RKO (cell line): ENCODE data around the gene PBX3.

Source experiments
- DNase-seq: peaks from one replicate; pipeline ENCODE4 v3.0.0-alpha.2; 2016; ENCODE audit warnings: low spot score

Gene PBX3

DNA sequence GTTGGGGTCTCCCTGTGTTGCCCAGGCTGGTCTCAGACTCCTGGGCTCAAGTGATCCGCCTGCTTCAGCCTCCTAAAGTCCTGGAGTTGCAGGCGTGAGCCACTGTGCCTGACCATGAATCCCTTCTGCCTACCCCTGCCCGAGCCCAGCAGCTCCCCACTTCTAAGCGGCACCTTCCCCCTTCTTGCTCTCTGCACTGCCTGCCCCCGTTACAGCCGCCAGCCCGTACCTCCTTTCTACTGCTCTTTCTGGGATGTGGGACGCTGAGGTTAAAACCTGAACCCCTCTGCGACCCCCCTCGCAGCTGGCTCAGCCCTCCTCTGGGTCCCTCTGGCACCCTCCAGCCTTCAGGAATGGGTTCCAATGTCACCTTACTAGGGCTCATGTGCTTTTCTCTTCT lies 249.6 kb downstream of the PBX3 start:
- DNase-seq = no peak

DNA sequence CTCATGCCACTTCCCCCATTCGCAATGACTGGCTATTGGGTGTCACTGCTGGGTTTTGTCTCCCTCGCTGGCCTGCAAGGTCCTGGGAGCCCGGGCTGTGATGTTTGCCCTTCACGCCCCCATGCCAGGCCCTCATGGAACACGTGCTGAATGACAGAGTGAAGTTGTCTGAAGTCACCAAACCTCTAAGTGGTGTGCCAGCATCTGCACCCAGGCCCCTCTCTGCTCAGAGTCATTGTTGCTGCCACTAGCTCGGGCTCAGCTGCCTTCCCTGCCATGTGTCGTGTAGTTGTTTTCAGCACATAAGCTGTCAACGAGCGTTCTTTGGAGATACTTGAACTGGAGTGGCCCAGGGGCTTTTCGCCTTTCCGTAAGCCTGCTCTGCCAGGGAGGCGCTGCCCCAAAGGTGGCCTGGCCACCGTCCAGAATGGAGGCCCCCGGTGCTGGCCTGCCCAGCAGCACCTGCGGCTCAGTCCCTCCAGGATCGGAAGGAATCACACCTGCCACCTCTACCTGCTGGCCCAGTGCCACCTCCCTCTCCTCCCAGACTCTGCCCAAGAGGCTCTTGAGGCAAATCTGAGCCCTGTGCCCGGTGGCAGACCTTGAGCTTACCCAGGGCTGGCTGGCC lies 250.1 kb downstream of the PBX3 start:
- DNase-seq = no peak

DNA sequence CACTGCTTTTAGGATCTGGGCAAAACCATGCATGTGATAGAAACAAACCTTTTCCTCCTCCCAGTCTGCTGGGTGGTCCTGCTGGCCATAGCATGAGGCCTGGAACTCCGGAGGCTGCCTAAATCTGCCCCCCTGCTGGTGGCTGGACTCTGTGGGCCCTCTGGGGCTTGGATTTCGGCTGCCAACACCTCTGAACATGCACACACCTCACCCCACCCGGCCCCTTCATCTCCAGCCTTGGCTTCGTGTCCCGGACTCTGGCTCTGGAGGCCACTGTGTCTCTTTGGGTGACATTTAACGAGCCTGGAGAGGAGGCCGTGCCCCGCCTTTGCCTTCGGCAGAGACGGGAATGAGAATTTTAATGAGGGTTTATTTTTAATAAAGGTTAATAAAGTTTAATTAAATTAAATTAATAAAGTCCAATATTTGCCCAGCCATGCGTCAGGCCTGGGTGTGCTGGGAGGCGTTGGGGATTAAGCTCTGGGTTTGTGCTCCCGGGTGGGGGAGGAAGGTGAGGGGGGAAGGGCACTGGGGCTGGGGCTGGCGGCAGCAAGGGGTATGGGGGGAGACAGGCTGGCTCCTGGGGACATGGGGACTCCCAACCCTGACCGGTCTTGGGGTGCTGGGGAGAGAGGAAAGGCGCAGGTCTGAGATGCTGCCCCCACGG lies 251.8 kb downstream of the PBX3 start:
- DNase-seq = no peak

- no peak for DNase-seq
Measured at GRCh38 chr9:125999504-125999881, 252.3 kb downstream of the PBX3 start.

- no peak for DNase-seq
Measured at GRCh38 chr9:126000256-126000655, 253.1 kb downstream of the PBX3 start.

DNA sequence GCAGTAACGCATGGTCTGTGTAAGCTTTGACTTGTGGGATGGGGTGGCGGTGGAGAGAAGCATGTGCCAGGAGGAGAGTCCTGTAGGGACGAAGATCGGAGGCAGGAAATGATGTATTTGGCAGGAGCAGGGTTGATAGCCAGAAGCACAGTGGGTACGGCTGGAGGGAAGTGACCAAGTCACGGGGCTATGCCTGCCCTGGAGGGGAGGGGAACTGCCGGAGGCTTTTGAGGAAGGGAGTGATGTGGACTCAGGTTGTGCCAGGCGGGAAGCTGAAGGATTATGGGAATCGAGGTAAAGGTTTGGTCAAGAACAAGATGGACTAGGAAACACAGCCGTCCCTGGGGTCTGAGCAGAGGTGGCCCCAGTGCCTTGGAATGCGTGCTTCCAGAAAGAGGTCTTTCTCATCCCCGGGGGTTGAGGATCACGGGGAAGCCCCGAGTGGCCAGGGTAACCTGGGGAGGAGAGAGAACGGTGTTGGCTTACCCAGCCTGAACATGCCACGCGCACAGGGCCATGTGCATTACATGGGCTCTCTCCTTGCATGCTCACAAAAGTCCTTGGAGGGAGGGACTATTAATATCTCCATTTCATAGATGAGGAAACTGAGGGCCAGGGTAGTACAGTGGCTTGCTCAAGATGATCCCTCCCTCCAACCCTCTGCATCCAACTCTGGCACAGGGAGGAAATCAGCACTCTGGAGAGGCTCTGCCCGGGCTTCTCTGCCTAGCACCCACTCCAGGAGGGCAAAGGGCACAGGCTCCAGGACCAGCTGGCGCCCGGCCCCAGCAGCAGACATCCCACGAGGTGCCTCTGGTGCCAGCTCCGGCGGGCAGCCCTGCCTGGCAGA lies 253.8 kb downstream of the PBX3 start:
- DNase-seq = no peak

GRCh38 chr9:126001581-126002225 lies 254.5 kb downstream of the PBX3 start:
- DNase-seq = no peak

GRCh38 chr9:126002476-126003350 lies 255.5 kb downstream of the PBX3 start:
- no peak for DNase-seq

DNA sequence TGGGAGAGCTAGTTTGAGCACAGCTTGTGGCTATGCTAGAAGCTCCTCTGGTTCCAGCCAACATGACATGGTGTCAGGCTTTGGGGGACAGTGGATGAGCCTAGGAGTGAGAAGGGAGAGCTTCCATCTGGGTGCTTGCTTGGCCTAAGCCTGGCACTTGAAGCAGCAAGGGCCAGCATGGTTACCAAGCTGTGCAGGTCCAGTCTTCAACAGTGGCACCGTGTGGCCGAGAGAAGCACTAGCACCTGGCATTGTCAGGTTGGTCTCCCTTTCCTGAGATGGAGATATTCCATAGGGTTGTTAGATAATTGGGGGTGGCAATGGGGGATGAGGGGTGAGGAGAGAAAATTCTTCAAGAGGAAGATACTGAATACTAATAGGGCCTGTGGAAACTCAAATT lies 261.9 kb downstream of the PBX3 start:
- DNase-seq = peak; percentile 36

DNA sequence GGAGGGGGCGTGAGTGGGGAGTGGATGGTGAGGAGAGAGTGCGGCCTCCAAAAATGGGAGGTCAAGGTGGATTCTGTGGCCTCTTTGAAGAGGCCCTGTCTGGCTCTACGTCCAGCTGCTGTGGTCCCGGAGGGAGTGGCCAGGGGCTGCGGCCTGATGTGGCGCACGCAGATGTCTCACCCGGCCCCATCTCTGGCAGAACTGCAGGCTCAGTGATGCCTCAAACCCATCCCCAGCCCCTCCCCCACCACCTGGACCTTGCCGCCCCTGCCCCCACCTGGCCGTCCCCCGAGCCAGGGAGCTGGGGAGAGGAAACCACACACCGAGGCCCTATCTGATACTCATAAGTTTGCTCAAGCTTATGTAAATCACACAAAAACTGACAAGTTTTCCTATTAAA lies 267.6 kb downstream of the PBX3 start:
- DNase-seq = no peak

DNA sequence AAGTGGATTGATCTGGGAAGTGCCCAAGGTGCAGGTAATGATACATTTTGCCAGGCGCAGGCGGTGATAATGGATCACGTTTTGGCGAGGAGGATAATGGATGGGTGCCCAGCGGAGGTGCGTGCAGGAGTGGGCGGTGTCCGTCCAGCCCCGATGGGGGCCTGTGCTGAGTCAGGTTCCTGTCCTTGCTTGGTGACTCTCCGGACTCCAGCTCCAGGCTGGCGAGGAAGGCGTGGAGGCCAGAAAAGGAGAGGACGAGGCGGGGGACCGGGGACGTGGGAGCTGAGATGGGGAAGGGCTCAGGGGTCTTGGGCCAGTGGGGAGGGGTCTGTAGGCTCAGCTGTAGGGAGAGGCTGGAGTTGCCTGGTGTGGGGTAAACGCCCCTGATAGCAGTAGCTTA lies 268.3 kb downstream of the PBX3 start:
- DNase-seq = no peak

GRCh38 chr9:126016579-126017290 lies 269.6 kb downstream of the PBX3 start:
- no peak for DNase-seq
